ENCODE results near the gene FSTL5.

- no peak for TF ChIP-seq CTCF (IDR thresholded peaks at IDR 0.05; ENCODE audit: extremely low read depth in 1 of 2, insufficient read depth in 1 of 2, low read depth in 1 of 2, low read length in 2 of 2)
- no peak for TF ChIP-seq POLR2A (IDR thresholded peaks at IDR 0.05; ENCODE audit: low read depth, low read length)
- TF ChIP-seq EZH2 (IDR thresholded peaks at IDR 0.05; ENCODE audit: borderline replicate concordance, low read depth, low read length, severe bottlenecking) = no peak
- TF ChIP-seq FOS (IDR thresholded peaks at IDR 0.05; ENCODE audit: borderline replicate concordance, insufficient read depth, low read length) = no peak
These were observed 559.1 kb downstream of the FSTL5 start for GRCh38 chr4:161604516-161605300.

Measured in endothelial cell of umbilical vein (primary cell).